Uterus (tissue), 4 donors: Measurements from ENCODE around the gene COL10A1. TPM values are rescaled to one million over a fixed set of nuclear protein-coding genes. Genes with fewer than 3 reads are reported as not detected.

Source experiments
- DNase-seq, 2 donors: peaks; one replicate each; pipeline ENCODE4 v3.0.0-alpha.2; 2019 to 2020
- H3K27ac ChIP-seq, 2 donors: fragments of 200-600 bp; sonication (generic); 1 replicate in 1 of 2; 2 replicates in 1 of 2; pipeline ENCODE4 v1.5.1; 2016 to 2018
- H3K27me3 ChIP-seq, 2 donors: fragments of 200-600 bp; sonication (generic); one replicate each; pipeline ENCODE4 v1.5.1; 2018 to 2019; ENCODE audit warnings: control low read depth in 1 of 2
- H3K36me3 ChIP-seq, 2 donors: fragments of 200-600 bp; sonication (generic); one replicate each; pipeline ENCODE4 v1.5.1; 2019; ENCODE audit warnings: control low read depth in 1 of 2
- H3K4me1 ChIP-seq, 2 donors: fragments of 200-600 bp; sonication (generic); one replicate each; pipeline ENCODE4 v1.5.1; 2018 to 2019; ENCODE audit warnings: control low read depth in 1 of 2
- H3K4me3 ChIP-seq, 2 donors: fragments of 200-600 bp; sonication (generic); 1 replicate in 1 of 2; 2 replicates in 1 of 2; pipeline ENCODE4 v1.5.1; 2018 to 2019; ENCODE audit warnings: mild to moderate bottlenecking in 1 of 2
- H3K9me3 ChIP-seq, 2 donors: fragments of 200-600 bp; sonication (generic); one replicate each; pipeline ENCODE4 v1.5.1; 2019; ENCODE audit warnings: control low read depth in 1 of 2
- CTCF ChIP-seq, 4 experiments: fragments of 200-600 bp in 2 of 4; fragments of 450-650 bp in 2 of 4; sonication (generic) in 2 of 4; IDR thresholded peaks; one replicate each; pipeline ENCODE4 v1.5.1; 2016 to 2019; ENCODE audit warnings: antibody characterized with exemption in 4 of 4, mild to moderate bottlenecking in 2 of 4, moderate library complexity in 1 of 4
- POLR2A ChIP-seq, 2 donors: fragments of 450-650 bp; IDR thresholded peaks; one replicate each; pipeline ENCODE4 v1.6.1; 2016; ENCODE audit warnings: antibody characterized with exemption in 2 of 2, mild to moderate bottlenecking in 1 of 2, moderate library complexity in 1 of 2
- intact Hi-C: fragments of 100-400 bp; cut with DNase I; formaldehyde crosslinking; loops from one replicate; pipeline ENCODE4 v1.15.1; 2023; ENCODE audit warnings: low total_unique reads
- total RNA-seq, 4 donors: library from RNA; depleted of rRNA in 3 of 4; stranded (reverse); fragments of >200 nt in 3 of 4; gene quantifications; one replicate each; pipeline versions ENCODE4 v1.1.0 to v1.2.4, GENCODE V29; 2014 to 2023
- donor health status: DM: yes; HTN: yes; CAD: no.

COL10A1 gene
- total RNA-seq, 4 donors from 2014 or later: 0.07 TPM; not detected in 3

DNA sequence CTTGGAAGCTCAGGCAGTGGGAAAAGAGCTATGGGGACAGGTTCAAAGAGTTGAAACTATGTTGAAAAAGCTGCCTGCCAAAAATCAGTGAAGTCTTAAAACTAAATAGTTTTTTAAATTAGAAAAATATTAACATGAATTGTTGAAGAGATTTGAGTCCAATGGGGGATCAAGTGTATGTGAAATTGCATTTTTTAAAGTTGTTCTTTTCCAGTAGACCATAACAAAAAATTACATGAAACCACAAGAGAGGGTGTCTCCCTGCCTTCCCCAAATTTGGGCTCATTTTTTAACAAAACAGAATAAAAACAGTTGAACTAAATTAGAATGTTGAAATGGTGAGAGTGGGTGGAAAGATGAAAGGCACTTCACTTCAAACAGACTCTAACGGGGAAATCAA, 31.5 kb upstream of the COL10A1 start:
- Histone ChIP-seq H3K4me1 (no peaks in the 10 kb centered on the region), H3K9me3 (no peaks in the 10 kb centered on the region), H3K36me3 (no peaks in the 10 kb centered on the region), H3K4me3 (no peak overlapping the region), H3K27ac (no peak overlapping the region), H3K27me3 (no peaks in the 10 kb centered on the region)
- TF ChIP-seq CTCF (IDR thresholded peaks at IDR 0.05) (no peak), POLR2A (IDR thresholded peaks at IDR 0.05) (no peak)
- intact Hi-C loops: no loop called here
- DNase-seq: no peak

GRCh38 chr6:116156405-116157326, 30.7 kb upstream of the COL10A1 start:
- DNase-seq: no peak
- H3K9me3 ChIP-seq: no peaks in the 10 kb centered on the region
- TF ChIP-seq CTCF (IDR thresholded peaks at IDR 0.05) (no peak), POLR2A (IDR thresholded peaks at IDR 0.05) (no peak)
- no peak overlapping the region for H3K27ac ChIP-seq
- H3K27me3 ChIP-seq: no peaks in the 10 kb centered on the region
- no peaks in the 10 kb centered on the region for H3K36me3 ChIP-seq
- no peak overlapping the region for H3K4me3 ChIP-seq
- intact Hi-C loops: no loop called here
- no peaks in the 10 kb centered on the region for H3K4me1 ChIP-seq

DNA sequence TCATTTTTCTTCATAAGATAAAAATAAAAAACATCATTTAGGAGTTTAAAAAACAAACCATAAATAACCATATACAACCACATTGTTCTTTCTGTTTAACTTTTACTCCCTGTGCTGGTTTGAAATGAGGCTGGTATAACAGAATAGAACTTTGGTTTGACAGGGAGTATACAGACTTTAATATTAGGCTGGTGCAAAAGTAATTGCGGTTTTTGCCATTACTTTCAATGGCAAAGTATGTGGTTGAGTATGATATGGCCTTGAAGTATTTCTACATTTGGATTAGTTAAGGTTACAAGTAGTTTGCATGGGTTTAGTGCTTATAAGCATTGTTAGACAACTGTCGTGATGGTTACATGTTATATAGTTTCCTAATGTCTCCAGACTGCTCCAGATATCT, 29.0 kb upstream of the COL10A1 start:
- intact Hi-C loops: no loop called here
- DNase-seq: no peak
- Histone ChIP-seq H3K27me3 (no peaks in the 10 kb centered on the region), H3K27ac (no peak overlapping the region), H3K4me1 (no peaks in the 10 kb centered on the region), H3K9me3 (no peaks in the 10 kb centered on the region), H3K36me3 (no peaks in the 10 kb centered on the region), H3K4me3 (no peak overlapping the region)
- TF ChIP-seq POLR2A (IDR thresholded peaks at IDR 0.05): no peak
- no peak for TF ChIP-seq CTCF (IDR thresholded peaks at IDR 0.05)

- no peak for DNase-seq
- intact Hi-C loops: no loop called here
- Histone ChIP-seq H3K36me3 (no peaks in the 10 kb centered on the region), H3K9me3 (no peaks in the 10 kb centered on the region), H3K4me1 (no peaks in the 10 kb centered on the region), H3K27ac (no peak overlapping the region), H3K27me3 (no peaks in the 10 kb centered on the region), H3K4me3 (no peak overlapping the region)
- TF ChIP-seq CTCF (IDR thresholded peaks at IDR 0.05): no peak
- TF ChIP-seq POLR2A (IDR thresholded peaks at IDR 0.05): no peak
These were observed 26.7 kb upstream of the COL10A1 start for GRCh38 chr6:116152620-116153019.

DNA sequence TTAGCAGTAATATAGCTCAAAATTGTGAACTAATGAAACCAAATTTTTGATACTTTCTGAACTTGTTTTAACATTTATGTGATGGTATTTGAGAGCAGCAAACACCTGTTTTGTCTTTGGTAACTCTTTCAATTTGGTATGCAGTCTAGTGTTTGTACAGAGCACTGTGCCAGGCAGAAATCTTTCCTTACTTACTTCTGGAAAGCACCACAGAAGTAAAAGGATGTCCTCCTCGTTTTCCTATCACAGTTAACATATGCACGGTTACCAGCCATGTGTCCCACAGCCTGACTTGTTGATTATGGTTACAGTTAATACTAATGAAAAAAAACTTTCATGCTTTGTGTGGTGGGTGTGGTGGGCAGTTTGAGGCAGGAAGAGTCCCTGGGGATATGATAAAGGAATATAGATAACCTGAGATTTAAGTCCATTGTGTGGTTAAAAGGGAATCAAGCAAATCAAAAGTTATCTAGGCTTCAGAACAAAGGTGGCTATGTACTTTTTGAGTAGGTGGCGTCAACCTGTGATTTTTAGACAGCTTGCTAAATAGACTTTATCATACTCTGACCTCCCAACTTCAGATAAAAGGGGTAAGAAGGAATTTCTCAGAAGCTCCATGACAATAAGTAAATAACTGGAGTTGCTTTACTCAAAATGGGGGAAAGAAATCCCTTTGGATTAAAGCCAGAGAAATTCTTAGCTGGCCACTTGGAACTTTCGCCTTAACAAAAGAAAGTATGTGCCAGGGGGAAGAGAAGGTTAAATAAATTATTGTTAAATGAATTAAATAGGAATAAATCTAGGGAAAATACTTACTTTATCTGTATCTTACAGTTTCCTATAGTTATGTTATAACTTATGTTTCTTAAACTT, 20.1 kb upstream of the COL10A1 start:
- TF ChIP-seq POLR2A (IDR thresholded peaks at IDR 0.05): no peak
- no peak for TF ChIP-seq CTCF (IDR thresholded peaks at IDR 0.05)
- H3K4me3 ChIP-seq: no peak overlapping the region
- intact Hi-C loops: no loop called here
- H3K4me1 ChIP-seq: no peaks in the 10 kb centered on the region
- H3K36me3 ChIP-seq: no peaks in the 10 kb centered on the region
- no peaks in the 10 kb centered on the region for H3K9me3 ChIP-seq
- DNase-seq: no peak
- H3K27me3 ChIP-seq: no peaks in the 10 kb centered on the region
- no peak overlapping the region for H3K27ac ChIP-seq
